Ascending aorta (tissue), 2 donors: Measurements from ENCODE around the gene CDH23. TPM values are rescaled to one million over a fixed set of nuclear protein-coding genes. Genes with fewer than 3 reads are reported as not detected.

Source experiments
- DNase-seq, 2 donors: peaks; one replicate each; pipeline ENCODE4 v3.0.0-alpha.2; 2019; ENCODE audit warnings: low spot score in 2 of 2
- H3K27ac ChIP-seq, 2 donors: fragments of 200-600 bp; sonication (generic); one replicate each; pipeline ENCODE4 v1.5.1; 2016 to 2017; ENCODE audit warnings: mild to moderate bottlenecking in 1 of 2
- H3K27me3 ChIP-seq: fragments of 200-600 bp; sonication (generic); one replicate; pipeline ENCODE4 v1.5.1; 2017
- H3K36me3 ChIP-seq, 2 donors: fragments of 200-600 bp; sonication (generic); one replicate each; pipeline ENCODE4 v1.5.1; 2016
- H3K4me1 ChIP-seq, 2 donors: fragments of 200-600 bp; sonication (generic); one replicate each; pipeline ENCODE4 v1.5.1; 2016 to 2017; ENCODE audit warnings: mild to moderate bottlenecking in 1 of 2
- H3K4me3 ChIP-seq, 2 donors: fragments of 200-600 bp; sonication (generic); one replicate each; pipeline ENCODE4 v1.5.1; 2016 to 2017; ENCODE audit warnings: mild to moderate bottlenecking in 1 of 2
- H3K9me3 ChIP-seq, 2 donors: fragments of 200-600 bp; sonication (generic); one replicate each; pipeline ENCODE4 v1.5.1; 2016
- CTCF ChIP-seq, 3 experiments: fragments of 200-600 bp in 2 of 3; fragments of 450-650 bp in 1 of 3; sonication (generic) in 2 of 3; IDR thresholded peaks; one replicate each; pipeline ENCODE4 v1.5.1; 2016 to 2019; ENCODE audit warnings: antibody characterized with exemption in 3 of 3, mild to moderate bottlenecking in 1 of 3, moderate library complexity in 1 of 3
- intact Hi-C: fragments of 100-400 bp; cut with DNase I; formaldehyde crosslinking; loops from one replicate; pipeline ENCODE4 v1.15.1; 2023
- total RNA-seq: library from RNA; depleted of rRNA; stranded (reverse); fragments of >200 nt; gene quantifications from one replicate; pipeline ENCODE4 v1.1.0, GENCODE V29; 2016

Gene CDH23
- total RNA-seq, 1 donor from 2014 or later, result 40.9 TPM

GRCh38 chr10:71482620-71483019, 85.9 kb downstream of the CDH23 start:
- Histone ChIP-seq H3K36me3 (no peaks in the 10 kb centered on the region), H3K4me3 (no peak overlapping the region), H3K27me3 (no peaks in the 10 kb centered on the region), H3K4me1 (no peaks in the 10 kb centered on the region), H3K9me3 (no peaks in the 10 kb centered on the region), H3K27ac (no peak overlapping the region)
- DNase-seq, result no peak
- no peak for TF ChIP-seq CTCF (IDR thresholded peaks at IDR 0.05)
- intact Hi-C loops, result no loop called here

GRCh38 chr10:71483135-71483534, 86.4 kb downstream of the CDH23 start:
- Histone ChIP-seq H3K27me3 (no peaks in the 10 kb centered on the region), H3K4me3 (no peak overlapping the region), H3K4me1 (no peaks in the 10 kb centered on the region), H3K36me3 (no peaks in the 10 kb centered on the region), H3K27ac (no peak overlapping the region), H3K9me3 (no peaks in the 10 kb centered on the region)
- intact Hi-C loops, result no loop called here
- TF ChIP-seq CTCF (IDR thresholded peaks at IDR 0.05), result no peak
- DNase-seq, result no peak

GRCh38 chr10:71483885-71484751, 87.4 kb downstream of the CDH23 start:
- Histone ChIP-seq H3K4me3 (no peak overlapping the region), H3K4me1 (no peaks in the 10 kb centered on the region), H3K36me3 (no peaks in the 10 kb centered on the region), H3K9me3 (no peaks in the 10 kb centered on the region), H3K27me3 (no peaks in the 10 kb centered on the region), H3K27ac (no peak overlapping the region)
- no peak for TF ChIP-seq CTCF (IDR thresholded peaks at IDR 0.05)
- DNase-seq, result no peak
- intact Hi-C loops, result no loop called here

GRCh38 chr10:71486484-71487114, 89.9 kb downstream of the CDH23 start:
- no peak for DNase-seq
- Histone ChIP-seq H3K4me1 (no peaks in the 10 kb centered on the region), H3K4me3 (no peak overlapping the region), H3K27ac (no peak overlapping the region), H3K9me3 (no peaks in the 10 kb centered on the region), H3K36me3 (no peaks in the 10 kb centered on the region), H3K27me3 (no peaks in the 10 kb centered on the region)
- TF ChIP-seq CTCF (IDR thresholded peaks at IDR 0.05), result peak in 1 of 3 experiments; percentile 11
- intact Hi-C loops, result no loop called here

GRCh38 chr10:71487726-71488125, 91.0 kb downstream of the CDH23 start:
- TF ChIP-seq CTCF (IDR thresholded peaks at IDR 0.05), result no peak
- H3K27ac ChIP-seq, result no peak overlapping the region
- H3K4me1 ChIP-seq, result no peaks in the 10 kb centered on the region
- intact Hi-C loops, result no loop called here
- no peak overlapping the region for H3K4me3 ChIP-seq
- H3K9me3 ChIP-seq, result no peaks in the 10 kb centered on the region
- no peaks in the 10 kb centered on the region for H3K36me3 ChIP-seq
- DNase-seq, result no peak
- H3K27me3 ChIP-seq, result no peaks in the 10 kb centered on the region
